Measurements from ENCODE around the gene SCN9A. TPM values are rescaled to one million over a fixed set of nuclear protein-coding genes. Genes with fewer than 3 reads are reported as not detected.

Gene SCN9A
- total and polyA plus RNA-seq, 2 of the 8 experiments (the other 6 are each of a cell fraction or from before 2014, with no cell fraction given) = 1.6 to 6.2 TPM

- Histone ChIP-seq H3K9me3 (ENCODE audit: insufficient read depth in 2 of 2, low read depth in 1 of 2, low read length in 1 of 2) (no peaks in the 10 kb centered on the region), H3K9ac (replicated peaks in 1 of 4; ENCODE audit: extremely low read depth in 1 of 4, low read depth in 3 of 4, low read length in 3 of 4) (no peak overlapping the region), H3K14ac (ENCODE audit: insufficient read length) (no peak overlapping the region), H3K4me3 (ENCODE audit: extremely low read depth in 1 of 4, insufficient read depth in 2 of 4, low read depth in 3 of 4, low read length in 4 of 4) (no peak overlapping the region), H3K27me3 (replicated peaks in 1 of 4; ENCODE audit: control insufficient read depth in 3 of 4, extremely low read depth in 1 of 4, insufficient read depth in 3 of 4, low read length in 3 of 4) (no peaks in the 10 kb centered on the region), H3K4ac (replicated peaks; ENCODE audit: insufficient read length, low read depth, low read length) (no peak overlapping the region), H2BK5ac (ENCODE audit: low read depth, low read length) (no peak overlapping the region), H2BK20ac (ENCODE audit: low read length) (no peak overlapping the region), H3K23ac (ENCODE audit: insufficient read length) (no peak overlapping the region), H3K23me2 (ENCODE audit: low read depth, low read length) (no peaks in the 10 kb centered on the region), H4K20me1 (replicated peaks in 1 of 2; ENCODE audit: control insufficient read depth in 1 of 2, insufficient read depth in 2 of 2, low read length in 2 of 2) (no peaks in the 10 kb centered on the region), H3K79me2 (ENCODE audit: control insufficient read depth in 1 of 2, insufficient read depth in 2 of 2, low read length in 2 of 2) (no peaks in the 10 kb centered on the region), H3K56ac (replicated peaks; ENCODE audit: insufficient read length, low read depth, low read length) (no peak overlapping the region), H3K18ac (ENCODE audit: extremely low read depth, low read length) (no peak overlapping the region), H2BK15ac (ENCODE audit: low read length) (no peak overlapping the region), H2AK5ac (ENCODE audit: low read depth, low read length) (no peak overlapping the region), H3K4me2 (ENCODE audit: insufficient read depth in 1 of 2, low read depth in 2 of 2, low read length in 2 of 2) (no peak overlapping the region), H2BK120ac (replicated peaks; ENCODE audit: low read depth, low read length) (no peak overlapping the region), H3K79me1 (ENCODE audit: low read depth, low read length) (no peaks in the 10 kb centered on the region), H3K36me3 (ENCODE audit: control insufficient read depth in 2 of 4, insufficient read depth in 4 of 4, low read length in 3 of 4) (no peaks in the 10 kb centered on the region), H4K5ac (ENCODE audit: insufficient read length, low read depth, low read length) (no peak overlapping the region), H4K8ac (ENCODE audit: extremely low read depth, insufficient read depth, low read length) (no peak overlapping the region), H3K4me1 (replicated peaks in 1 of 4; ENCODE audit: control insufficient read depth in 3 of 4, insufficient read depth in 4 of 4, low read length in 3 of 4) (peaks cover 0 to 9% (median 2%) of the 10 kb centered on the region in 4 experiments; a peak in 4 of 7 replicates), H3K27ac (ENCODE audit: low read depth, low read length) (no peak overlapping the region), H2AFZ (ENCODE audit: low read length) (no peak overlapping the region), H2BK12ac (ENCODE audit: low read depth, low read length) (no peak overlapping the region), H4K91ac (replicated peaks; ENCODE audit: insufficient read length, low read length) (no peak overlapping the region)
- 90% methylated on average over 1 of the region's 1 CpG; no CpG with 5 or more reads in 1 of the 2 experiments for WGBS, 2 experiments (ENCODE audit: extremely low coverage in 1 of 2, insufficient coverage in 1 of 2, insufficient read length in 1 of 2, insufficient replicate concordance in 2 of 2, low coverage in 1 of 2, low lambda C conversion rate in 2 of 2, missing lambda C conversion rate in 1 of 2)
- FAIRE-seq = no peak
- no peak for DNase-seq (ENCODE audit: low read depth in 1 of 2, low spot score in 2 of 2)
- POLR2A ChIA-PET (ENCODE audit: partially characterized antibody) = no interaction called here
- CTCF ChIA-PET (ENCODE audit: partially characterized antibody) = interaction anchor here (0.7 to 1.1 kb wide), 3 partner anchors 20 to 162 kb away, joined by 3 read pairs; no protein-coding TSS in a partner anchor
Observed at GRCh38 chr2:166341426-166341825, 34.3 kb downstream of the SCN9A start.

All from H1 (cell line).